Activated CD8-positive, alpha-beta memory T cell treated with anti-CD3 and anti-CD28 coated beads, Interleukin-2, amount 10 ng/mL, durations not matched to agents 7 days and 5 days (primary cell): ENCODE data around the gene EIF3D. TPM values are rescaled to one million over a fixed set of nuclear protein-coding genes. Genes with fewer than 3 reads are reported as not detected.

ENCODE experiments used
- ATAC-seq: fragments of 150-1000 bp; cut with Tn5 transposase; one replicate; pipeline ENCODE4 v1.10.0; 2021; ENCODE audit warnings: moderate library complexity
- CTCF ChIA-PET: fragments of 350-600 bp; sonication (Branson Sonifier 250); formaldehyde crosslinking; loops from one replicate; lab custom pipeline; 2021; ENCODE audit warnings: antibody characterized with exemption; lab: Charles Lee
- DNase-seq: peaks from one replicate; pipeline ENCODE4 v3.0.0-alpha.2; 2020
- H3K27ac Mint-ChIP-seq: one replicate; pipeline ENCODE4 v1.8.0; 2021; ENCODE audit warnings: mild to moderate bottlenecking, mixed read lengths
- H3K27me3 Mint-ChIP-seq: one replicate; pipeline ENCODE4 v1.8.0; 2021; ENCODE audit warnings: mixed read lengths
- H3K36me3 Mint-ChIP-seq: one replicate; pipeline ENCODE4 v1.8.0; 2021; ENCODE audit warnings: mild to moderate bottlenecking, mixed read lengths
- H3K4me1 Mint-ChIP-seq: one replicate; pipeline ENCODE4 v1.8.0; 2021; ENCODE audit warnings: mixed read lengths
- H3K4me3 Mint-ChIP-seq: one replicate; pipeline ENCODE4 v1.8.0; 2021; ENCODE audit warnings: mild to moderate bottlenecking, moderate library complexity, mixed read lengths
- H3K9me3 Mint-ChIP-seq: one replicate; pipeline ENCODE4 v1.8.0; 2022; ENCODE audit warnings: low read depth, mixed read lengths
- total RNA-seq, 2 experiments: library from RNA; stranded (reverse); gene quantifications; one replicate each; pipeline ENCODE4 v1.2.3, GENCODE V29; 2021

The EIF3D gene
- total RNA-seq, 2 experiments from 2014 or later, result 205 to 232 TPM

- DNase-seq (no peak), ATAC-seq (no peak)
- no peaks in the 10 kb centered on the region for H3K27me3 Mint-ChIP-seq
- peaks cover 33% of the 10 kb centered on the region for H3K4me1 Mint-ChIP-seq
- peaks cover 6% of the 10 kb centered on the region for H3K36me3 Mint-ChIP-seq
- peak overlapping the region; percentile 32 for H3K27ac Mint-ChIP-seq
- CTCF ChIA-PET, result interaction anchor here (0.8 to 6.9 kb wide), 6 partner anchors 10 to 166 kb away, joined by 3 to 74 read pairs (median 4); no protein-coding TSS in a partner anchor
- no peak overlapping the region for H3K4me3 Mint-ChIP-seq
- no peaks in the 10 kb centered on the region for H3K9me3 Mint-ChIP-seq
These were observed 62.7 kb downstream of the EIF3D start for GRCh38 chr22:36466258-36466657.

- no peaks in the 10 kb centered on the region for H3K27me3 Mint-ChIP-seq
- no peak for DNase-seq
- H3K36me3 Mint-ChIP-seq, result peaks cover 4% of the 10 kb centered on the region
- H3K4me3 Mint-ChIP-seq, result no peak overlapping the region
- no peak for ATAC-seq
- no peaks in the 10 kb centered on the region for H3K9me3 Mint-ChIP-seq
- CTCF ChIA-PET, result interaction anchor here (1.2 to 6.9 kb wide), 4 partner anchors 10 to 179 kb away, joined by 3 to 74 read pairs (median 5); no protein-coding TSS in a partner anchor
- peaks cover 31% of the 10 kb centered on the region for H3K4me1 Mint-ChIP-seq
- no peak overlapping the region for H3K27ac Mint-ChIP-seq
These were observed 63.5 kb downstream of the EIF3D start for GRCh38 chr22:36465232-36466021.

- CTCF ChIA-PET, result interaction anchor here (1.2 to 3.0 kb wide), 2 partner anchors 9 to 178 kb away, joined by 3 to 7 read pairs; no protein-coding TSS in a partner anchor
- Mint-ChIP-seq H3K27me3 (no peaks in the 10 kb centered on the region), H3K4me3 (no peak overlapping the region), H3K9me3 (no peaks in the 10 kb centered on the region), H3K36me3 (peaks cover 4% of the 10 kb centered on the region), H3K27ac (no peak overlapping the region), H3K4me1 (peaks cover 24% of the 10 kb centered on the region)
- ATAC-seq (no peak), DNase-seq (no peak)
These were observed 64.2 kb downstream of the EIF3D start for GRCh38 chr22:36464715-36465231.

GRCh38 chr22:36463783-36464184 lies 65.2 kb downstream of the EIF3D start:
- no peaks in the 10 kb centered on the region for H3K9me3 Mint-ChIP-seq
- no peak for ATAC-seq
- H3K27ac Mint-ChIP-seq, result no peak overlapping the region
- no peaks in the 10 kb centered on the region for H3K27me3 Mint-ChIP-seq
- H3K36me3 Mint-ChIP-seq, result peaks cover 4% of the 10 kb centered on the region
- H3K4me1 Mint-ChIP-seq, result peaks cover 20% of the 10 kb centered on the region
- H3K4me3 Mint-ChIP-seq, result no peak overlapping the region
- CTCF ChIA-PET, result interaction anchor here (1.2 to 3.0 kb wide), 4 partner anchors 8 to 177 kb away, joined by 3 to 7 read pairs (median 3); no protein-coding TSS in a partner anchor
- no peak for DNase-seq

GRCh38 chr22:36461665-36462649 lies 67.0 kb downstream of the EIF3D start:
- Mint-ChIP-seq H3K4me1 (peaks cover 15% of the 10 kb centered on the region), H3K27me3 (no peaks in the 10 kb centered on the region), H3K9me3 (no peaks in the 10 kb centered on the region), H3K27ac (no peak overlapping the region), H3K36me3 (no peaks in the 10 kb centered on the region), H3K4me3 (no peak overlapping the region)
- no peak for DNase-seq
- CTCF ChIA-PET, result interaction anchor here (0.7 to 1.2 kb wide), 4 partner anchors 8 to 26 kb away, joined by 3 read pairs; no protein-coding TSS in a partner anchor
- ATAC-seq, result no peak

Other genes starting within 250 kb of the EIF3D start
- gene MYH9, start 141.2 kb downstream of the EIF3D start, total RNA-seq, result 100 to 1,000 TPM; 695 to 913 TPM
- 10 to 100 TPM; 78.7 to 82.6 TPM for gene TXN2, start 47.5 kb downstream of the EIF3D start, total RNA-seq
- gene FOXRED2, start 22.1 kb downstream of the EIF3D start, total RNA-seq, result 10 to 100 TPM; 11.9 to 12.1 TPM
- gene CACNG2, start 174.6 kb upstream of the EIF3D start, total RNA-seq, result not detected
- 10 to 100 TPM; 30.3 to 33.7 TPM for gene IFT27, start 247.0 kb upstream of the EIF3D start, total RNA-seq